GM10847 (cell line): Measurements from ENCODE around the gene HOXB1.

ENCODE experiments used
- POLR2A ChIP-seq: IDR thresholded peaks from 2 replicates; pipeline ENCODE4 v1.6.1; 2011; ENCODE audit not compliant: insufficient read length; ENCODE audit errors: extremely low read depth

HOXB1 gene

DNA sequence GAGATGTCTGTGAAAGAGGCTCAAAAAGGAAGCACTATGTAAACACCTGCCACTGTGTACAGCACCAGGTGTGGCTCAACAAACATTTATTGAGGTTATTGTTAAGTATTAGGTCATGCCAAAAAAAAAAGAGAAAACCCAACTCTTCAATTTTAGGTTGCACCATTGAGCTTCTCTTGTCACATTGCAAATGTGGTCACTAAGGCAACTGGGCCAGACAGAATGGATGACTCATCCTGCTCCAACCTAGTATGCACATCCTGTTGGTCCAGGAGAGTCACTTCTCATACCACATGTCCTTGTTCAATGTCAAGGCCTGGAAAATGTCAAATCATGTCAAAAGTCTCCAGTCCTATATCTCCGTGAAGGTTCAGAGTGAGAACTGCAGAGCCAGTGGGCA is 25.0 kb downstream of the HOXB1 start:
- TF ChIP-seq POLR2A = no peak

DNA sequence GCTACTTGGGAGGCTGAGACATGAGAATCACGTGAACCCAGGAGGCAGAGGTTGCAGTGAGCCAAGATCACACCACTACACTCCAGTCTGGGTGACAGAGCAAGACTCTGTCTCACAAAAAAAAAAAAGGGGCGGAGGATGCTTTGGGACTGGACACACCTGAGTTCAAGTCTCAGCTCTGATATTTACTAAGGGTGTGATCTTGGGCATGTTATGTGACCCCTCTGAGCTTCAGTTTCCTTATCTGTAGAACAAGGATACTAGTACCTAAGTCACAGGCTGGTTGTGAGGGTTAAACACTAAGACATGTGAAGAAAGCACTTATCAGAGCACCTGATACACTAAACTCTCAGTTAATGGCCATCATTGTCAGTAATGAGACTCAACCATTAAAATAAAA is 25.9 kb downstream of the HOXB1 start:
- TF ChIP-seq POLR2A = no peak

DNA sequence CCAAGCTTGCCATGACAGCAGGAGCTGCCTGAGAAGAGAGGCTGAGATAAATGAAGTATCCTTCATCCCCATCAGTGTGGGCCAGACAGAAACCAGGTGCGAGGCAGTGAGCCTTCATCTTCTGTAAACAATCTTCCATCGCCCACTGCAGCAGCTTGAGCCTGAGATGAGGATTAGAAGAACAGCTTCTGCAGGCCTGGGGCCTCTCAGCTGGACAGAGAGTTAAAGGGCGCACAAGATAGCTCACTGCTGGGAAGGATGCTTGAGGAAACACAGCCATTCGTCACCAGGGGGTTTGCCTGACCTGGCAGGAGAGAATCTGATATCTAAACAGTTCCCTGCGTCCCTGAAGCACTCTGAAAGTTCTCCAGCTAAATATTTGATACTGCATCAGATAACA is 27.1 kb downstream of the HOXB1 start:
- TF ChIP-seq POLR2A = no peak

DNA sequence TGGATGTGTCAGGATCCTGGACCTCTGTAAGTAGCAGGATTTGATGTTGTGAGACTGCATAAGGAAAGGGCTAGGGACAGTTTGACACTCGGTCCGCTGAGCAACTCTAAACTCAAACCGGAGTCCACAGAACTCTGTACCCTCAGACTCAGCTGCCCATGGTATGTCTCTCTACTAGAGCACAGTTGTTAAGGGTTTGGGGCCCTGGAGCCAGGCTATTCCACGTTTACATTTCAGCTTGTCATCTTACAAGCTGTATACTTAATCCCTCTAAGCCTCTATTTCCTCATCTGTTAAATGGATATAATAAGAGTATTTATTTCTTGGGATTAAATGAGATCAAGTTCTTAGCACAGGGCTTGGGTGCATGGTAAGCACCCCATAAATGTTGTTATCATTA is 27.9 kb downstream of the HOXB1 start:
- TF ChIP-seq POLR2A = no peak

DNA sequence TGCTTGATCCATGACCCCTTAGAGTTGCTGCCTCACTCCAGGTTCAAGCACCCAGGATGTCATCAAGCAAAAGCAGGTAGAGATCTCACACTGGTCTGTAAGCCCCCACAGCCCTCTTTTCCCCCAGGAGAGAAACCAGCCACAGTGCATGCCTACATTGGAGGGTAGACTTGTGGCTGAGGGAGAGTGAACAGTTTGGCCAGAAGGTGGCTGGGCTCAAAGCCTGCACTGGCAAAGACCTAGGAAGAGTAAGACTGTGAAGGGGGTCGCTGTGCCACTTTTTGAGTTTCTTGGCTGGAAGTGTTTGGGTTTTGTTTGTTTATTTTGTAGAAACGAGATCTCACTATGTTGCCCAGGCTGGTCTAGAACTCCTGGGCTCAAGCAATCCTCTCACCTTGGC is 28.5 kb downstream of the HOXB1 start:
- no peak for TF ChIP-seq POLR2A

DNA sequence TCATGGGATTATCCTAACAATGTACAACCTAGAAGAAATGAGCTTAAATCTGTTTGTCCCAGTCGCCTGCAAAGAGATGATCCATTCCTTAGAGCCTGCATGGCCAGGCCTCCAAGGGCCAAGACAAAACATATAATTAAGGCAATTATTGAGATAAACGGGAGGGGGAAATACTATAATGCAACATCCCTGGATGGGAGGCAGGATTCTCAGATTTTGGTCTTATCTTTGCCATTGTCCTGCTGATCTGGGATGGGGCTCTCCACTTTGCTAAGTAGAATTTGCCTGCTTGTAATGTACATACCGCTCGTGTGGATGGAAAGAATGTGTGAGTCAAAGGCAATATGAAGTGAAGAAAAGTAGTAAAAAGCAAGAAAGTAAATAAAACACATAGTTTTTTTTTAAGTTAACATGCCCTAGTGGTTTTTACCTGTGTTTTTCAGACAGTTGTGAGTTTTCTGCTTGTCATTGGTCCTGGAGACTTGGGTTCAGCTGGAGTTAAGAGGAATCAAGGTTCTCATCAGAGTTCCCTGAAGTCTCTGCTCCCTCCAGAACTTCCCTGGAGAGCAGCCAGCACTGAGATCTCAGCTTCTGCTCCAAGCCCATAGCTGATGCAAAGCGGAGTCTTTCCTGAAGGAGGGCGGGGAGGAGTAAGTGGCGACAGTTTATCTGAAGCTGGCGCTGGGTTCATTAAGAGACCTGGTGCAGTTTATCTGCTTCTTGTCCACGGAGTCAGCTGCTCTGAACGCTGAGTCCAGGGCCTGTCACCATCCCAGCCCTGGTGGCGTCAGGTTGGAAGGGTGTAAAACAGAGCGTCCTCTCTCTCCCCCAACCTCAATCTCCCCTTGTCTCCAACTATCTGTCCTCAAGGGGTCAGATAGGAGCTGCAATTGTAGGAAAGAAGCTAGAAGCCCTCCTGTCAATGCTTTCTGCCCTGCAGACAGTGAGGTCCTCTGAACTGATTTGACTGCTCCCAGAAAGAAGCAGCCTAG is 30.1 kb downstream of the HOXB1 start:
- TF ChIP-seq POLR2A = no peak

DNA sequence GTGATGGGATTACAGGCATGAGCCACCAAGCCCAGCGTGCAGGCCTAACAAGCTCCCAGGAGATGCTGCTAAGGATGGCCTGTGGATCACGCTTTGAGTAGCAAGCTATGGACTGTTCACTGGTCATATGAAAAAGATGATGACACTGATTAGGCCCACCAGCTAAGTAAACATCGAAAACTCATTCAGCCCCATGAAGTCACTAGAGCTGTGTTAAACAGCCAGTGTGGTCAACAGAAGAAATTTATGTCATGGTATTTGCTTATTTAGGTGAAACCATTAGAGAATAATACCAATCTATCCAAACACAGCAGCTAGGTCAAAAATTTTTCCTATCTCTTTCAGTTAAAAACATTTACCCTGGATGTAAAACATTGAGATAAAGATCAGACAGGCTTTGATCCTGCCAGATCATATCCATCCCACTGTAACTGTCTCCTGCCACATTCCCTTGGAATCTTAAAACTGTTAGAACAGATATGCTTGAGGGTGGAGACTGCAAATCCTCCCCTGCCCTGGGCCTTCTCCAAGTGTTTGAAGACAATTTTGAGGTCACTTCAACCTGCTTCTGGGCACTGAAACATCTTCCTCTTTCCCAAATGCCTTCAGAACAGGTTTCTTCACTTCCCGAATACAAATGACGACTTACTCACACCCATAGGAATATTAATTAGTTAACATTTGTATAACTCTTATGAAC is 30.9 kb downstream of the HOXB1 start:
- no peak for TF ChIP-seq POLR2A

DNA sequence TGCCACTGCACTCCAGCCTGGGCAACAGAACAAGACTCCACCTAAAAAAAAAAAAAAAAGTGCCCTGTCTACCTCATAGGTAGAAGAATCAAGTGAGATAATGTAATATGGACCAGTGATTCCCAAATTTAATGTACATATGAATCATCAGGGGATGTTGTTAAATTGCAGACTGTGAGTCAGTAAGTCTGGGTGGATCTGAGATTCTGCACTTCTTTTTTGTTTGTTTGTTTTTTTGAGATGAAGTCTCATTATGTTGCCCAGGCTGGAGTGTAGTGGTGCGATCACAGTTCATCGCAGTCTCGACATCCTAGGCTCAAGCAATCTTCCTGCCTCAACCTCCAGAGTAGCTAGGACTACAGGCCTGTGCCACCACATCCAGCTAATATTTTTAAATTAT is 31.6 kb downstream of the HOXB1 start:
- TF ChIP-seq POLR2A = no peak

DNA sequence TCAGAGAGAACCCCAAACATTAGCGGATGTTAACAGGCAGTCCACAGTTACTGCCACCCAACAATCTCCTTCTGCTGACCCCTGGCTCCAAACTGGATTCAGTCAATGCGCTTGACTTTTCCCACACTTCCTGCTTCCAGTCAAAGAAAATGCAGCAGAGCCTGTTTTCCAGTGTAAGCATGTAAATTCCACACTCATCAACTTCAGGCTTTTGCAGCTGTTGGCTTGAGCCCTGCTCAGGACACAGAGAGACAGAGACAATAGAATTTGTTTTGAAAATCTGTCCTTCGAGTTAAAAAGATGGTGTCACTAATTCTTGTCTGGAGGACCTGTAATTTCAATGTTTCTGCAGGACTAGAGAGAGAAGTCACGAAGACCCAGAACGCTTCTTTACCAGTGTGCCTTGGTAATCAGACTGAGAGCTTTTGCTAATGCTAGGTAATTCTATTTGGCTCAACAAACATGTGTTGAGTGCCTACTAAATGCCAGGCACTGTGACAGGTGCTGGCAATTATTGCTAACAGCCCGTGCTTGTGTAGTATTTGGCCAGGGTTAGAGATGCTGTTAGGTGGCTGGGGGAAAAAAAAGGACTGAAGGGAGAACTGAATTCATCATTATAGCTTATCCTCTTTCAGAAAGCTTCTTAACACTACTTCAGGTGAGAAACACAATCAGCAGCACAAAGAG is 32.5 kb downstream of the HOXB1 start:
- TF ChIP-seq POLR2A = no peak

DNA sequence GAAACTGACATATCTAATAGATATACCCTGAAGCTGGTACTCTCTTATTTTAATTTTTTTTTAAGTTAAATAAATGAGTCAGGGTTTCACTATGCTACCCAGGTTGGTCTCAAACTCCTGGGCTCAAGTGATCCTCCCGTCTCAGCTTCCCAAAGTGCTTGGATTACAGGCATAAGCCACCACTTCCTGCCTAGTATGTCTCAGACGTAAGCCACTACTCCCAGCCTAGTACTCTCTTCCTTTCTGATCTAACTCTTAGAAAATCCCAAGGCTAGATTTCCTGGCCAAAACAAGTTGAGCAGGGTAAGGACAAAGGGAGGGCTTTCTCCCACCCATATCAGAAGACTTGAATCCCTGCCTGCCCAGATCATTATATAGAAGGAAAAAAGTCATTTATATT is 33.7 kb downstream of the HOXB1 start:
- TF ChIP-seq POLR2A = no peak

DNA sequence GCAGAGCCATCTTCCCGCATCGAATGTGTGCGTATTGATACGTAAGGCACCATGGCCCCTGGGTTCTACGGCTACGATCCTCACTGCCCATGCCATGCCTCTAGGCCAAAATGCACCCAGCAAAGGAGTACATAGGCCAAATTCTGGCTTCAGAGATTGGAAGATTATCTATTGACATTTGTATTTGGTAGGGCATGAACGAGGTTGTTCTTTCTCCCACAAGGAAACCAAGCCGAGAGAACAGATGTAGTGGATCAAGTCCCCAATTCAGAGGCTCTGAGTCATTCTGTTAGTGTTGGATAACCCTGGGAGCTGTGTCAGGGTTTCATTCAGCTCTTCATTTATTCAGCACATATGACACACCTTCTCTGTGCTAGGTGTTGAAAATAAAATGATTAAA is 36.5 kb downstream of the HOXB1 start:
- TF ChIP-seq POLR2A = no peak

DNA sequence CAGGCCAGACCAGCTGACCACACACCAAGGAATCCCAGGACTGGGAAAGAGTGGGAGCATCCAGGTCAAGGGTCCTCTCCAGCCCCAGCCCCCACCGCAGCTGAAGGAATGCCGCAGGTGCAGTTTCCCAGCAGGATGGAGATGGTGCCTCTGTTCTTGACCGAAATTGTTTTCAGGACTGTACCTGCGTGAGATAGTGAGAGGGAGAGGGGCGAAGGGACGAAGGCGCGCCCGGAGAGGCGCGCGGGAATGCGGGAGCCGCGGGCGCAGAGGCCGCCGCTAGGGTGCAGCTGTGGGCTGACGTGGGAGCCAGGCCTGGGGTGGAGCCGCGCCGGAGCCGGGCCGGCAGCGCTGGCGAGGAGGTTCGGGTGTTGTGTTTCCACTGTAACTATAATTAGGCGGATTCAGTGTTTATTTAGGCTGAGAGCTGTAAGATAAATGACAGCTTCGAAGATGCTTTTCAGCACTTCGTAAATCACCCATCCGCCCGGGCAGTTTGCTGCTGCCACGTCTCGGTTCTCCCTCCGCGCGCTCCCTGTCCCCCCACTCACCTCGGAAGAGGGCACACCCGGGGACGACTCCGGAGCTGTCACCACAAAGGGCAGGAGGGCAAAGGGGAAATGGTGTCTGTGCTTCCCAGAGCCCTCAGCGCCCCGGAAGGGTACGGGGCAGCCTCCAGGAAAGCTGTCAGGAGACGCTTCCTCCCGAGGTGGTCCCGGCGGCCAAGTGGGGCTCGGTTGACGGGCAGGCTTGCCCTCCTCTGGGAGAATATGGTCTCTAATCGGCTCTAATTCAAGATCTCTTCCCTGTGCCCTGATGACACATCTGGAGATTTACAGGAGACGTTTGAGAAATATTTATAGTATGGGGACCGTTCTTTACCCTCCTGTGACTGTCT is 38.2 kb downstream of the HOXB1 start:
- no peak for TF ChIP-seq POLR2A

DNA sequence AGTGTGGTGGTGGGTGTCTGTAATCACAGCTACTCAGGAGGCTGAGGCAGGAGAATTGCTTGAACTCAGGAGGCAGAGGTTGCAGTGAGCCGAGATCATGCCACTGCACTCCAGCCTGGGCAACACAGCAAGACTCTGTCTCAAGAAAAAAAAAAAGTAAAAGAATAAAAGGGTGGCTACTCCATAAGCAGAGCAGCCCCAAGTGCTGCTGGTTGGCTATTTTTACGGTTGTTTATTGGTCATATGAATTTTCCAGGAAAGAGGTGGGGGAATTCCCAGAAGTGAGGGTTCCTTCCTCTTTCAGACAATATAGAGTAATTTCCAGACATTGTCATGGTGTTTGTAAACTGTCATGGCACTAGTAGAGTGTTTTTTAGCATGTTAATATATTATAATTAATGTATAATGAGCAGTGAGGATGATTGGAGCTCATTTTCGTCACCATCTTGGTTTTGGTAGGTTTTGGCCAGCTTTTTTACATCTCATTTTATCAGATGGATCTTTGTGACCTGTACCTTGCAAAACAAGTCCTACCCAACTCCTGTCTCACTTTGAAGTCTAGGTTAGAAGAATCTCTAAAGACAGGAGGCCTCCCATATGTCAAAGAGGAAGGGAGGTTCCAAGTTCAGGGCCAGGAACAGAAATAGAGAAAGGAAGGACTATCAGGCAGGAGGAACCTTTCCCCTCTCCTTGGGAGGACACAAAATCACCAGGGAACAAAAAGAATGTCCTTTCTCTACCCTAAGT is 39.1 kb downstream of the HOXB1 start:
- no peak for TF ChIP-seq POLR2A

DNA sequence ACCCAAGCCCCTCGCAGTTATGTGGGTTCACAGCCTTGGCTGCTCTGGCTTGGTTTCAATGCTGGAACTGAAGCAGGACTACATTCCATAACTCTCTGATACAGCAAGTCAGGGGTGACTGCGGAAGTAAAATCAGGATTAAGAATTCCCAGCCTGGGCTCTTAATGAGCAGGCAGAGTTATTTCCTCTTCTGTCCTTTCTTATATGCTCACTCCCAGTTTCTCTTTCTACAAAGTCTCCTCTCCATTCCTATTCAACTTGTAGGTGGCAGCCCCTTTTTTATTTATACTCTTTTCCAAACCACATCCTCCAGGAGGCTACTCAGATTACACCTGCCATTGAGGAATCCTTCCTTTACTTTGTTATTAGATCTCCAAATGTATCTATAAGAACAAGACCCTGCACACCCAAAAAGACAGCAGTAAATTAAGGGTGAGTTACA is 40.3 kb downstream of the HOXB1 start:
- no peak for TF ChIP-seq POLR2A

DNA sequence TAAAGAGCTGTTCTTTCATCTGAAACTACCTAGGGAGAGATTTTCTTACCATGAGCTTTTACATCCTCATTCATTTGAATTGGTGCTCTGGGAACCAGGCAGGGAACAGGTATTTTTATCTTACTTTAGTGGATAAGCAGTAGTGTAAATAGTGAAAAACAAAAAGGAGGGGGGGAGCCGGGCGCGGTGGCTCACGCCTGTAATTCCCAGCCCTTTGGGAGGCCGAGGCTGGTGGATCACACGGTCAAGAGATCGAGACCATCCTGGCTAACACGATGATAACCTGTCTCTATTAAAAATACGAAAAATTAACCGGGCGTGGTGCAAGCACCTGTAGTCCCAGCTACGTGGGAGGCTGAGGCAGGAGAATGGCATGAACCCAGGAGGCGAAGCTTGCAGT is 41.0 kb downstream of the HOXB1 start:
- TF ChIP-seq POLR2A = no peak
